Activated CD8-positive, alpha-beta memory T cell treated with anti-CD3 and anti-CD28 coated beads, Interleukin-2, amount 10 ng/mL, durations not matched to agents 7 days and 5 days (primary cell): ENCODE measurements around the gene DDX53. TPM values are rescaled to one million over a fixed set of nuclear protein-coding genes. Genes with fewer than 3 reads are reported as not detected.

Experiments
- ATAC-seq: fragments of 150-1000 bp; cut with Tn5 transposase; one replicate; pipeline ENCODE4 v1.10.0; 2021; ENCODE audit warnings: moderate library complexity
- CTCF ChIA-PET: fragments of 350-600 bp; sonication (Branson Sonifier 250); formaldehyde crosslinking; loops from one replicate; lab custom pipeline; 2021; ENCODE audit warnings: antibody characterized with exemption; lab: Charles Lee
- DNase-seq: peaks from one replicate; pipeline ENCODE4 v3.0.0-alpha.2; 2020
- H3K27ac Mint-ChIP-seq: one replicate; pipeline ENCODE4 v1.8.0; 2021; ENCODE audit warnings: mild to moderate bottlenecking, mixed read lengths
- H3K27me3 Mint-ChIP-seq: one replicate; pipeline ENCODE4 v1.8.0; 2021; ENCODE audit warnings: mixed read lengths
- H3K36me3 Mint-ChIP-seq: one replicate; pipeline ENCODE4 v1.8.0; 2021; ENCODE audit warnings: mild to moderate bottlenecking, mixed read lengths
- H3K4me1 Mint-ChIP-seq: one replicate; pipeline ENCODE4 v1.8.0; 2021; ENCODE audit warnings: mixed read lengths
- H3K4me3 Mint-ChIP-seq: one replicate; pipeline ENCODE4 v1.8.0; 2021; ENCODE audit warnings: mild to moderate bottlenecking, moderate library complexity, mixed read lengths
- H3K9me3 Mint-ChIP-seq: one replicate; pipeline ENCODE4 v1.8.0; 2022; ENCODE audit warnings: low read depth, mixed read lengths
- total RNA-seq, 2 experiments: library from RNA; stranded (reverse); gene quantifications; one replicate each; pipeline ENCODE4 v1.2.3, GENCODE V29; 2021

The DDX53 gene
- total RNA-seq, 2 experiments from 2014 or later = not detected

DNA sequence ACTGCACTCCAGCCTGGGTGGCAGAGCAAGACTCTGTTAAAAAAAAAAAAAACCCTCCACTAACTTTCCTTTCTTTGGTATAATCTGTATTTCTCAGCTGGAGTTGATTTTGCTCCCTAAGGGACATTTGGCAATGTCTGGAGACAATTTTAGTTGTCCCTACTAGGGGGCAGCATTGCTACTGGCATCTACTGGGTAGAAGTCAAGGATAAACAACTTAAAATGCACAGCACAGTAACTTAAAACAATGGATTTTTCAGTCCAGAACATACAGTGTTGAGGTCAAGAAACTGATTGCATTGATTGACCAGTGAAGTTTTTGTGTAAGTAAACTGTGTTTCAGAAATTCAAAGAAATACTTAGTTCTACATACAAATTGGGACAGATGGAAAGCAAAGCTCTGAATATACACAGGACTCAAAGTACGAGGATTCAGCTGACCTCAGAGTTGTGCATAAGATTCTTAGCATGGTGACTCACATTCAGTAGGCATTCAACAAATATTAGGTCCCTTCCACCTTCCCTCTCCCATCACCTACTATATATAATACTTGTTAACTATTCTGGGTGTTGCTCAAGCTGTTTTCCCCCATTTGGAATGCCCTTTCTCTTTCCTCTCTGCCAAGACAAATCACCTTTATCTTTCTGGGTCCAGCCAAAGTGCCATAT, 8.8 kb downstream of the DDX53 start:
- no peak for DNase-seq
- CTCF ChIA-PET = no interaction called here
- no peaks in the 10 kb centered on the region for H3K36me3 Mint-ChIP-seq
- H3K4me3 Mint-ChIP-seq = no peak overlapping the region
- H3K27me3 Mint-ChIP-seq = no peaks in the 10 kb centered on the region
- H3K27ac Mint-ChIP-seq = no peak overlapping the region
- no peaks in the 10 kb centered on the region for H3K9me3 Mint-ChIP-seq
- H3K4me1 Mint-ChIP-seq = no peaks in the 10 kb centered on the region
- ATAC-seq = no peak

DNA sequence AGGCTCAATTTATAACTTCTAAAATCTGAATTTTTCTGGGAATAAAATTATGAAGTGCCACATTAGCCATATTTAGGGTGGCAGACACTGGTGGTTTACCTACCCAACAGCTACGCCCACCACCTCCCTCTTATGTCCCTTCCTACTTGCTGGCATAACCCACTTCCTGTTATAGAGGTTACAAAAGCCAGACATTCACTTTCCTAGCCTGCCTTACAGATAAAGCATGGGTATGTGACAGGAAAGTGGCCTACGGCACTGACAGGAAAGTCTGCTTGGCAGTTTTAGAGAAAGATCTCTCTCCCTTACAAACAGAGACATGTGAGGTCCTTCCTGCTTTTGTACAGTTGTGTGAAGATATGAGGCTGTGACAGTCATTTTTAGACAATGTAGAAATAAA, 12.4 kb downstream of the DDX53 start:
- no peaks in the 10 kb centered on the region for H3K9me3 Mint-ChIP-seq
- DNase-seq (no peak), ATAC-seq (no peak)
- no peaks in the 10 kb centered on the region for H3K4me1 Mint-ChIP-seq
- H3K27me3 Mint-ChIP-seq = no peaks in the 10 kb centered on the region
- H3K27ac Mint-ChIP-seq = no peak overlapping the region
- no peak overlapping the region for H3K4me3 Mint-ChIP-seq
- no peaks in the 10 kb centered on the region for H3K36me3 Mint-ChIP-seq
- CTCF ChIA-PET = no interaction called here

DNA sequence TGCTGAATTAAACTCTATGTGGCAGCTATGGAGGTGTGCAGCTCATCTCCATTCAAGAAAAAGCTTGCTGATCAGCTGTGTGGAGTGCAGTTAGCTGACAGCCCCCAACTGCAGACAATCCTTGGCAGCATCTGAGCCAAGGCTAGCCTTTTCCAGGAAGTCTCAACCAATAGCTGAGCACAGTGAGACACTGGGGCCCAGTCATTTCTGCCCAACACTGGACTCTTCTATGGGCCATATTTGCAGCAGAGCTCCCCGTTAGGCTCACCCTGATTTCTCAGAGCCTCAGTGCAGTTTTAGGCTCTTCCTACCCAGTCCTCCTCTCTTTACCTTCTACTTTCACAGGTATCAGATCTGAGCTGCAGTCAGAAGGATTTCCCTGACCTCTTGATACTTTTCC, 12.9 kb downstream of the DDX53 start:
- CTCF ChIA-PET = no interaction called here
- no peaks in the 10 kb centered on the region for H3K27me3 Mint-ChIP-seq

DNA sequence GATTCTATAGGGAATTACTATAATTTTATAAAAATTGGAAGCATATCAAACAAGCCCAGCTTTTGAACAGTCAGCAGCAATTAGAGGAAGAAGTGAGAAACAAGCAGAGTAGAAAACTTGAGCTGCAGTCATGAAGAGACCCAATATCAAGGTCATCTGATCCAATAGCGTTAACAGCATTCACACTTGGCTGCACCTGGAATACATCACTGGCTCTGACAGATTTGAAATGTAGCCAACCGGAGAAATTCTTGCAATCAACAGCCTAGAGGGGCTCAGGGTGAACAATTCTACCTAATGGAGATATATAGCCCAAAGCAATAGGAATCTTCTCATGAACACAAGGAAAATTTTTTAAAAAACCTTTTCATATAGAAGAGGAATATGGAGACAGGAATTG, 13.6 kb downstream of the DDX53 start:
- ATAC-seq = no peak
- no peaks in the 10 kb centered on the region for H3K27me3 Mint-ChIP-seq

More for the DNA sequence above, 12.9 kb downstream of the DDX53 start:
- no peak for ATAC-seq
- no peak for DNase-seq
- Mint-ChIP-seq H3K27ac (no peak overlapping the region), H3K9me3 (no peaks in the 10 kb centered on the region), H3K4me1 (no peaks in the 10 kb centered on the region), H3K36me3 (no peaks in the 10 kb centered on the region), H3K4me3 (no peak overlapping the region)

DNA sequence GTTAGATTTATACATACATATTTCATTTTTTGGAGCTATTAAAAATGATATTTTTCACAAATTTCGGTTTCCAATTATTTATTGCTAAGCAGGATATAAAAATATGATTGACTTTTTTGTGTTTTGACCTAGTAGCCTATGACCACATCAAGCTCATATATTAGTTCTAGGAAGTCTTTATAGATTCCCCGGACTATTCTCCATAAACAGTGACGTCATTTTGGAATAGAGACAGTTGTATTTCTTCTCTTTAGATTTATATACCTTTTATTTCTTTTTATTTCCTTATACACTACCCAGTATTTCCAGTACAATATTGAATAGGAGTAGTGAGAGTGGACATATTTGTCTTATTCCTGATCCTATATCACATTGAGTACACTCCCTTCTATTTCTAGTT, 31.8 kb downstream of the DDX53 start:
- no peaks in the 10 kb centered on the region for H3K36me3 Mint-ChIP-seq
- peaks cover 3% of the 10 kb centered on the region for H3K9me3 Mint-ChIP-seq
- ATAC-seq (no peak), DNase-seq (no peak)
- H3K27me3 Mint-ChIP-seq = no peaks in the 10 kb centered on the region
- no peak overlapping the region for H3K27ac Mint-ChIP-seq
- CTCF ChIA-PET = no interaction called here
- H3K4me3 Mint-ChIP-seq = no peak overlapping the region
- H3K4me1 Mint-ChIP-seq = no peaks in the 10 kb centered on the region

More for the DNA sequence above, 13.6 kb downstream of the DDX53 start:
- no peaks in the 10 kb centered on the region for H3K4me1 Mint-ChIP-seq
- no peak overlapping the region for H3K4me3 Mint-ChIP-seq
- CTCF ChIA-PET = no interaction called here
- no peaks in the 10 kb centered on the region for H3K9me3 Mint-ChIP-seq
- H3K36me3 Mint-ChIP-seq = no peaks in the 10 kb centered on the region
- DNase-seq = no peak
- H3K27ac Mint-ChIP-seq = no peak overlapping the region

DNA sequence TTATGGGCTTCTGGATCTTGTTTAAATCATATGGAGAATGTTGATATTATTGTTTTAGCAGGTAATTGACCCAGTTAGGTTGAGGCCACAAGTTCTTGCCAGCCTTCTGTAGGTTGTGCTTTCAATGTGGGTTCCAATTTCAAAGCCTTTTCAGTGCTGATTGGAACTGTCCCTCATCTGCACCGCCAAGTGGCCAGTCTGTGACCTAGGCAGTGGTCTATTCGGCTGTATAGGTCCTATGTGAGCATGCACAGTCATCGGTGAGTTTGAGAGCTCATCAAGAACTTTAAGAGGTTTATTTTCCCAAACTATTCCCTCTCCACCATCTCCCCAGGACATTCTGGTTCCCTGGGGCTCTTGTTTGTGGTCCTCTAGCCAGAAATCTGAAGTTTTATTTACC, 35.7 kb downstream of the DDX53 start:
- ATAC-seq (no peak), DNase-seq (no peak)
- Mint-ChIP-seq H3K9me3 (peaks cover 3% of the 10 kb centered on the region), H3K36me3 (no peaks in the 10 kb centered on the region), H3K27ac (no peak overlapping the region), H3K4me1 (no peaks in the 10 kb centered on the region), H3K27me3 (no peaks in the 10 kb centered on the region), H3K4me3 (no peak overlapping the region)
- CTCF ChIA-PET = no interaction called here

DNA sequence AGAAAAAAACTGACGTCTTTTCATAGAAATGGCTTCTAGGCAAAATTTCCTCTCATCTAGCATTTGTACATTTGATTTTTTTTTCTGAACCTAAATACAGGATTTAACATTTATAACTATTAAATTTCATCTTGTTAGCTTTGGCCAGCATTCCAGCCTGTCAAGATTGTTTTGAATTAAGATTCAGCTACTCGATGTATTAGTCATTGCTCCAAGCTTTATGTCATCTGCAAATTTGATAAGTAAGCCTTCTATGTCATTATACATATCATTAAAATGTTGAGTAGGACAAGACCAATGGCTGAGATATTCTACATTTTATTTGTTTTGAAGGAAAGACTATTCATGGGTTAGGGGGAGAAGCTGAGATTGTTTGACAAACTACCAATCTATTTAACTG, 46.7 kb downstream of the DDX53 start:
- ATAC-seq = no peak
- no peaks in the 10 kb centered on the region for H3K4me1 Mint-ChIP-seq

DNA sequence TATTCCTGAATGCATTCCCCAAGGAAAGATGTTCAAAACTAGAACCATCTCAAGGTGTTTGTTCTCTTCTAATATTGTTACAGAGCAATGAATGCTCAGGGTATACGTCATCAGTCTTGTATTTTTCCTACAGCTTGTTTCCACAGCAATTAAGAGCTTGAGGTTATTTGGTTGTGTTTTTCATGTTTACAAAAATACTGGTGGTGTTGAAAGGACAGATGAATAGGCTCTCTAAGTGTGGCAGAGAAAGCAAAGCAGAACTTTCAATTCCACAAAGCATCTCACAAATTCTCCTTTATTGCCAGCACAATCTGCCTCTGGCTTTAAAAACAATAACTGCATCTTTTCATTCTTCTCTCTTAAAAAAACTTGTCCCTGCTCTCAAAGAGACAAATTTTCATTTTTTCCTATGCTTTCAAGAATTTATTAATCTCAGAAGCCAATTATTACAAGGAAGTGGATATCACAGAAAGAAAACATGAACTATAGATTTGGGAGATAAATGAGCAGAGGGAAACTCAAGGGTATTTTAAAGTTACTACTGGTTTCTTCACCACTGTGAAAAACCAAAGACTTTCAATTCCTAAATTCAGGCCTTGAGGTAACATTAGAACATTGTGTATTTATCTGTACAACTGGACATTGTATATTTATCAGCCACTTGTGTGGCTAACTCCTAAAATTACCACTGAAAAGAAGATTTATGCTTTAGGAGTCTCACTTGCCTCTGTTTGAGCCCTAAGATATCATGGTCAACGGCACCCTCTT, 49.2 kb downstream of the DDX53 start:
- H3K27ac Mint-ChIP-seq = no peak overlapping the region
- H3K27me3 Mint-ChIP-seq = no peaks in the 10 kb centered on the region
- DNase-seq (no peak), ATAC-seq (no peak)
- CTCF ChIA-PET = no interaction called here
- no peaks in the 10 kb centered on the region for H3K9me3 Mint-ChIP-seq
- no peak overlapping the region for H3K4me3 Mint-ChIP-seq
- no peaks in the 10 kb centered on the region for H3K36me3 Mint-ChIP-seq
- no peaks in the 10 kb centered on the region for H3K4me1 Mint-ChIP-seq

More for the DNA sequence above, 46.7 kb downstream of the DDX53 start:
- no peaks in the 10 kb centered on the region for H3K27me3 Mint-ChIP-seq
- H3K9me3 Mint-ChIP-seq = no peaks in the 10 kb centered on the region
- CTCF ChIA-PET = no interaction called here
- no peak overlapping the region for H3K4me3 Mint-ChIP-seq
- no peak overlapping the region for H3K27ac Mint-ChIP-seq
- no peak for DNase-seq
- no peaks in the 10 kb centered on the region for H3K36me3 Mint-ChIP-seq

DNA sequence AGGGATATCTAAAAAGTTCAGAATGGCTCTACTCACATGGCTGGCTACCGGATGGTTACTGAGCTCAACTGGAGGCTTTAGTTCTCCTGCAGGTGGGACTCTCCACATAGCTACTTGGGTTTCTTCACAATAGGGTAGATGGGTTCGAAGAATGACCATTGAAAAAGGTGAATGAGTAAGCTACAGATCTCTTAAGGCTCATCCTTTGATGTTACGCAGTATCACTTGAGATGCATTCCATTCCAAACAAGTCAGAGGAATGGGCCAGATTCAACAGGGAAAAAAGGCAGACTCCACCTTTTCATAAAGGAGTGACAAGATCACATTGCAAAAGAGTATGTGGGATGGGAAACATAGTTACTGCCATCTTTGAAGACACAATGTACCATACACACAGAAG, 52.6 kb downstream of the DDX53 start:
- no peaks in the 10 kb centered on the region for H3K4me1 Mint-ChIP-seq
- no peaks in the 10 kb centered on the region for H3K9me3 Mint-ChIP-seq
- no peak for ATAC-seq
- H3K36me3 Mint-ChIP-seq = no peaks in the 10 kb centered on the region
- H3K27me3 Mint-ChIP-seq = no peaks in the 10 kb centered on the region
- no peak overlapping the region for H3K27ac Mint-ChIP-seq
- no peak for DNase-seq
- no peak overlapping the region for H3K4me3 Mint-ChIP-seq
- CTCF ChIA-PET = no interaction called here
